ENCODE measurements around the gene GLYATL3. TPM values are rescaled to one million over a fixed set of nuclear protein-coding genes. Genes with fewer than 3 reads are reported as not detected.

The GLYATL3 gene
- total RNA-seq, 1 donor from 2014 or later: not detected

GRCh38 chr6:49524541-49524940 lies 24.8 kb downstream of the GLYATL3 start:
- Mint-ChIP-seq H3K4me3 (no peak overlapping the region), H3K27ac (no peak overlapping the region)

GRCh38 chr6:49526598-49526997 lies 26.9 kb downstream of the GLYATL3 start:
- Mint-ChIP-seq H3K4me1 (ENCODE audit: unreplicated experiment) (peaks cover 5% of the 10 kb centered on the region), H3K36me3 (no peaks in the 10 kb centered on the region), H3K27me3 (no peaks in the 10 kb centered on the region), H3K4me3 (no peak overlapping the region), H3K9me3 (no peaks in the 10 kb centered on the region), H3K27ac (no peak overlapping the region)
- DNase-seq (ENCODE audit: extremely low spot score, unreplicated experiment): no peak
- TF ChIP-seq CTCF (conservative IDR thresholded peaks at IDR 0.05): no peak

More at GRCh38 chr6:49524541-49524940, 24.8 kb downstream of the GLYATL3 start:
- TF ChIP-seq CTCF (conservative IDR thresholded peaks at IDR 0.05): no peak
- H3K9me3 Mint-ChIP-seq: no peaks in the 10 kb centered on the region
- peaks cover 5% of the 10 kb centered on the region for H3K4me1 Mint-ChIP-seq (ENCODE audit: unreplicated experiment)
- no peaks in the 10 kb centered on the region for H3K27me3 Mint-ChIP-seq
- H3K36me3 Mint-ChIP-seq: no peaks in the 10 kb centered on the region
- DNase-seq (ENCODE audit: extremely low spot score, unreplicated experiment): no peak

- Mint-ChIP-seq H3K27me3 (peaks cover 5% of the 10 kb centered on the region), H3K27ac (no peak overlapping the region), H3K9me3 (no peaks in the 10 kb centered on the region), H3K4me3 (no peak overlapping the region), H3K36me3 (no peaks in the 10 kb centered on the region), H3K4me1 (ENCODE audit: unreplicated experiment) (peaks cover 12% of the 10 kb centered on the region)
- TF ChIP-seq CTCF (conservative IDR thresholded peaks at IDR 0.05): no peak
- DNase-seq (ENCODE audit: extremely low spot score, unreplicated experiment): no peak
These were observed 27.6 kb downstream of the GLYATL3 start for GRCh38 chr6:49527320-49527719.

GRCh38 chr6:49528571-49528970 lies 28.8 kb downstream of the GLYATL3 start:
- H3K4me1 Mint-ChIP-seq (ENCODE audit: unreplicated experiment): peaks cover 6% of the 10 kb centered on the region
- H3K27me3 Mint-ChIP-seq: peaks cover 5% of the 10 kb centered on the region
- no peak overlapping the region for H3K27ac Mint-ChIP-seq
- TF ChIP-seq CTCF (conservative IDR thresholded peaks at IDR 0.05): no peak
- H3K9me3 Mint-ChIP-seq: no peaks in the 10 kb centered on the region
- no peak for DNase-seq (ENCODE audit: extremely low spot score, unreplicated experiment)
- no peaks in the 10 kb centered on the region for H3K36me3 Mint-ChIP-seq
- no peak overlapping the region for H3K4me3 Mint-ChIP-seq

GRCh38 chr6:49530141-49530776 lies 30.5 kb downstream of the GLYATL3 start:
- Mint-ChIP-seq H3K27ac (no peak overlapping the region), H3K36me3 (no peaks in the 10 kb centered on the region), H3K4me3 (no peak overlapping the region), H3K27me3 (peaks cover 5% of the 10 kb centered on the region), H3K4me1 (ENCODE audit: unreplicated experiment) (peaks cover 6% of the 10 kb centered on the region), H3K9me3 (no peaks in the 10 kb centered on the region)
- no peak for TF ChIP-seq CTCF (conservative IDR thresholded peaks at IDR 0.05)
- no peak for DNase-seq (ENCODE audit: extremely low spot score, unreplicated experiment)
